Thymus (tissue), 11 donors: ENCODE measurements around the gene SIPA1L3. TPM values are rescaled to one million over a fixed set of nuclear protein-coding genes. Genes with fewer than 3 reads are reported as not detected.
A peak's percentile ranks its signal among the peaks of the same experiment; 100 is the strongest.

ENCODE experiments used
- DNase-seq, 9 donors: peaks; one replicate each; pipeline ENCODE4 v3.0.0-alpha.2; 2013; ENCODE audit warnings: low spot score in 9 of 9, low read depth in 6 of 9, missing footprints in 1 of 9
- H3K27ac ChIP-seq, 2 donors: one replicate each; pipeline ENCODE4 v1.5.1; 2013; ENCODE audit warnings: control low read depth in 1 of 2, low read depth in 1 of 2, low read length in 1 of 2, mild to moderate bottlenecking in 1 of 2, moderate library complexity in 1 of 2
- H3K27me3 ChIP-seq, 2 donors: one replicate each; pipeline ENCODE4 v1.5.1; 2013; ENCODE audit warnings: low read length in 1 of 2; ENCODE audit not compliant: control insufficient read depth in 2 of 2, insufficient read depth in 1 of 2
- H3K36me3 ChIP-seq, 2 donors: one replicate each; pipeline ENCODE4 v1.5.1; 2013; ENCODE audit warnings: low read length in 1 of 2, mild to moderate bottlenecking in 1 of 2, moderate library complexity in 1 of 2; ENCODE audit not compliant: control insufficient read depth in 2 of 2, insufficient read depth in 2 of 2
- H3K4me1 ChIP-seq, 2 donors: one replicate each; pipeline ENCODE4 v1.5.1; 2013; ENCODE audit warnings: low read length in 2 of 2; ENCODE audit not compliant: control insufficient read depth in 2 of 2, insufficient read depth in 2 of 2
- H3K4me3 ChIP-seq, 2 donors: one replicate each; pipeline ENCODE4 v1.5.1; 2013; ENCODE audit warnings: low read length in 2 of 2, control low read depth in 1 of 2, mild to moderate bottlenecking in 1 of 2
- H3K9me3 ChIP-seq, 2 donors: one replicate each; pipeline ENCODE4 v1.5.1; 2013; ENCODE audit warnings: low read length in 1 of 2, mild to moderate bottlenecking in 1 of 2; ENCODE audit not compliant: control insufficient read depth in 2 of 2, insufficient read depth in 1 of 2
- WGBS: extraction: QIAGEN DNeasy Blood & Tissue Kit; methylation state at CpG from one replicate; pipeline ENCODE4 v1.1.7; 2013; 5-methylcytosine and 5-hydroxymethylcytosine counted together
- polyA plus RNA-seq: library from polyadenylated mRNA; stranded (reverse); fragments of 200-250 nt; gene quantifications from one replicate; pipeline ENCODE4 v1.2.3, GENCODE V29; 2013
- total RNA-seq: library from RNA; stranded (reverse); fragments of 120-200 nt; gene quantifications from one replicate; pipeline ENCODE4 v1.2.4, GENCODE V29; 2013
- donor health status: healthy.

Gene SIPA1L3
- total and polyA plus RNA-seq, 2 donors: 5.0 to 6.0 TPM

- no peak for DNase-seq
- Histone ChIP-seq H3K27ac (peak overlapping the region in 1 of 2 donors; percentile 26), H3K27me3 (peaks cover 11 to 40% of the 10 kb centered on the region in 2 donors), H3K4me3 (no peak overlapping the region), H3K36me3 (no peaks in the 10 kb centered on the region), H3K9me3 (no peaks in the 10 kb centered on the region), H3K4me1 (peaks cover 0 to 4% of the 10 kb centered on the region in 2 donors)
- 90% methylated on average over 18 of the region's 18 CpGs for WGBS
Measured at GRCh38 chr19:38250821-38251563, 344.0 kb downstream of the SIPA1L3 start.

- H3K36me3 ChIP-seq: no peaks in the 10 kb centered on the region
- H3K4me3 ChIP-seq: no peak overlapping the region
- H3K4me1 ChIP-seq: peaks cover 2 to 4% of the 10 kb centered on the region in 2 donors
- no peaks in the 10 kb centered on the region for H3K9me3 ChIP-seq
- peak overlapping the region in 1 of 2 donors; percentile 26 for H3K27ac ChIP-seq
- WGBS: 38% methylated on average over 10 of the region's 10 CpGs
- peaks cover 17 to 46% of the 10 kb centered on the region in 2 donors for H3K27me3 ChIP-seq
- DNase-seq: no peak
Measured at GRCh38 chr19:38251564-38252051, 344.6 kb downstream of the SIPA1L3 start.

GRCh38 chr19:38252385-38252784 lies 345.4 kb downstream of the SIPA1L3 start:
- 94% methylated on average over 5 of the region's 5 CpGs for WGBS
- no peak for DNase-seq
- Histone ChIP-seq H3K4me1 (peaks cover 2 to 4% of the 10 kb centered on the region in 2 donors), H3K36me3 (no peaks in the 10 kb centered on the region), H3K9me3 (no peaks in the 10 kb centered on the region), H3K27me3 (peaks cover 21 to 53% of the 10 kb centered on the region in 2 donors), H3K4me3 (no peak overlapping the region), H3K27ac (no peak overlapping the region)

GRCh38 chr19:38252941-38253691 lies 346.1 kb downstream of the SIPA1L3 start:
- Histone ChIP-seq H3K4me3 (no peak overlapping the region), H3K27me3 (peaks cover 21 to 55% of the 10 kb centered on the region in 2 donors), H3K9me3 (no peaks in the 10 kb centered on the region), H3K27ac (no peak overlapping the region), H3K36me3 (no peaks in the 10 kb centered on the region), H3K4me1 (peaks cover 2 to 4% of the 10 kb centered on the region in 2 donors)
- no peak for DNase-seq
- 70% methylated on average over 21 of the region's 21 CpGs for WGBS

- Histone ChIP-seq H3K4me1 (peaks cover 2 to 4% of the 10 kb centered on the region in 2 donors), H3K27me3 (peaks cover 21 to 56% of the 10 kb centered on the region in 2 donors), H3K27ac (no peak overlapping the region), H3K36me3 (no peaks in the 10 kb centered on the region), H3K4me3 (no peak overlapping the region), H3K9me3 (no peaks in the 10 kb centered on the region)
- DNase-seq: no peak
- 96% methylated on average over 5 of the region's 5 CpGs for WGBS
Measured at GRCh38 chr19:38253788-38254187, 346.8 kb downstream of the SIPA1L3 start.

GRCh38 chr19:38255383-38256014 lies 348.5 kb downstream of the SIPA1L3 start:
- Histone ChIP-seq H3K4me3 (no peak overlapping the region), H3K9me3 (no peaks in the 10 kb centered on the region), H3K27ac (no peak overlapping the region), H3K4me1 (peaks cover 2 to 4% of the 10 kb centered on the region in 2 donors), H3K27me3 (peaks cover 21 to 56% of the 10 kb centered on the region in 2 donors), H3K36me3 (no peaks in the 10 kb centered on the region)
- 62% methylated on average over 17 of the region's 17 CpGs for WGBS
- no peak for DNase-seq

Other genes starting within 250 kb of the SIPA1L3 start
- gene ZNF607, start 187.4 kb upstream of the SIPA1L3 start, total RNA-seq: 5.5 TPM
- gene ZNF607, start 187.4 kb upstream of the SIPA1L3 start, polyA plus RNA-seq: 3.7 TPM
- 7.4 TPM for gene ZNF573, start 127.6 kb upstream of the SIPA1L3 start, total RNA-seq
- 1.8 TPM for gene ZNF573, start 127.6 kb upstream of the SIPA1L3 start, polyA plus RNA-seq
- under 0.01 TPM for gene WDR87, start 614 bp upstream of the SIPA1L3 start, total RNA-seq
- 0.02 TPM for gene WDR87, start 614 bp upstream of the SIPA1L3 start, polyA plus RNA-seq